HUES6 (cell line): ENCODE measurements around the gene MALRD1.
"Not testable (repeated sequence)": the region's sequence is repeated elsewhere in the genome, so short reads cannot be mapped to it uniquely, and the experiment has no call there.

Source experiments
- H3K27ac ChIP-seq: 2 replicates; pipeline ENCODE4 v1.7.0; 2013; ENCODE audit warnings: low read depth, mild to moderate bottlenecking, low read length, inconsistent platforms
- H3K27me3 ChIP-seq: 2 replicates; pipeline ENCODE4 v1.6.1; 2013; ENCODE audit warnings: low read length; ENCODE audit not compliant: control insufficient read depth, insufficient read depth
- H3K36me3 ChIP-seq: 2 replicates; pipeline ENCODE4 v1.6.1; 2013; ENCODE audit warnings: low read length; ENCODE audit not compliant: control insufficient read depth, insufficient read depth
- H3K4me1 ChIP-seq: 2 replicates; pipeline ENCODE4 v1.6.1; 2013; ENCODE audit warnings: low read length; ENCODE audit not compliant: control insufficient read depth, insufficient read depth
- H3K4me3 ChIP-seq: 2 replicates; pipeline ENCODE4 v1.5.1; 2013; ENCODE audit warnings: low read depth, low read length
- H3K9ac ChIP-seq: one replicate; pipeline ENCODE4 v1.6.1; 2013; ENCODE audit warnings: mild to moderate bottlenecking, low read length
- H3K9me3 ChIP-seq: 2 replicates; pipeline ENCODE4 v1.6.1; 2013; ENCODE audit warnings: low read depth, low read length; ENCODE audit not compliant: control insufficient read depth, insufficient read depth

The MALRD1 gene

GRCh38 chr10:19728964-19729363, 680.4 kb downstream of the MALRD1 start:
- Histone ChIP-seq H3K27me3 (no peaks in the 10 kb centered on the region), H3K9ac (no peak overlapping the region), H3K27ac (no peak overlapping the region), H3K9me3 (no peaks in the 10 kb centered on the region), H3K36me3 (no peaks in the 10 kb centered on the region), H3K4me3 (no peak overlapping the region), H3K4me1 (no peaks in the 10 kb centered on the region)

GRCh38 chr10:19730167-19730906, 681.7 kb downstream of the MALRD1 start:
- no peak overlapping the region for H3K9ac ChIP-seq
- no peak overlapping the region for H3K27ac ChIP-seq
- no peak overlapping the region for H3K4me3 ChIP-seq

DNA sequence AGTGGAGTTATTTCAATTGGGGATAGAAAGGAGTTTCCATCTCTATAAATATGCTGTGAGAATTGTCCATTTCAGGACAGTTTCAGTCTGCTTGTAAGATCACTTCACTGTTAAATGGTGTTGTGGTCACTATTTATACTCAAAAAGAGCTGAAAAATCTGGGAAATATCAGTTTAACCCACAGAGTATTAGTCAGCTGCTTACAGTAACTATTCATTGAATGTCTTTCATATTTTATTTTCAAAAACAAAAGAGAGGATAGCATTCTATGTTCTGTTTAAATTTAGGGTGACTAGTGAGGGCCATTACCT, 682.3 kb downstream of the MALRD1 start:
- Histone ChIP-seq H3K36me3 (no peaks in the 10 kb centered on the region), H3K4me1 (no peaks in the 10 kb centered on the region), H3K27me3 (no peaks in the 10 kb centered on the region), H3K4me3 (no peak overlapping the region), H3K9ac (no peak overlapping the region), H3K9me3 (no peaks in the 10 kb centered on the region), H3K27ac (no peak overlapping the region)

More at GRCh38 chr10:19730167-19730906, 681.7 kb downstream of the MALRD1 start:
- Histone ChIP-seq H3K9me3 (no peaks in the 10 kb centered on the region), H3K27me3 (no peaks in the 10 kb centered on the region), H3K36me3 (no peaks in the 10 kb centered on the region), H3K4me1 (no peaks in the 10 kb centered on the region)

- H3K9ac ChIP-seq = no peak overlapping the region
- H3K4me3 ChIP-seq = no peak overlapping the region
- H3K9me3 ChIP-seq = no peaks in the 10 kb centered on the region
- H3K27ac ChIP-seq = no peak overlapping the region
- no peaks in the 10 kb centered on the region for H3K4me1 ChIP-seq
- no peaks in the 10 kb centered on the region for H3K27me3 ChIP-seq
- H3K36me3 ChIP-seq = no peaks in the 10 kb centered on the region
Measured at GRCh38 chr10:19731560-19731959, 683.0 kb downstream of the MALRD1 start.

- Histone ChIP-seq H3K36me3 (no peaks in the 10 kb centered on the region), H3K27me3 (no peaks in the 10 kb centered on the region), H3K4me1 (no peaks in the 10 kb centered on the region), H3K27ac (no peak overlapping the region), H3K4me3 (no peak overlapping the region), H3K9me3 (no peaks in the 10 kb centered on the region; the same call in 1 of the 2 replicates), H3K9ac (no peak overlapping the region)
Measured at GRCh38 chr10:19738440-19738839, 689.8 kb downstream of the MALRD1 start.

DNA sequence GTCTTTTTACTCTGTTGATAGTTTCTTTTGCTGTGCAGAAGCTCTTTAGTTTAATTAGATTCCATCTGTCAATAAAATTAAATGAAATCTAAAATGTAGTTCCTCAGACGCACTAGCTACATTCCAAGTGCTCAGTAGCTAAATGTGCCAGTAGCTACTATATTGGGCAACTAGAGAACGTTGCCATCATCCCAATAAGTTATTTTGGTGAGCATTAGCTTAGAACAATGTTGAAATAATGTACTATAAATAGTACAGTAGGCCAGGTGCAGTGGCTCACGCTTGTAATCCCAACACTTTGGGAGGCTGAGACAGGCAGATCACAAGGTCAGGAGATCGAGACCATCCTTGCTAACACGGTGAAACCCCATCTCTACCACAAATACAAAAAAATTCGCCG, 690.6 kb downstream of the MALRD1 start:
- H3K27ac ChIP-seq, H3K36me3 ChIP-seq, H3K4me1 ChIP-seq: not testable (repeated sequence)

GRCh38 chr10:19742144-19742543, 693.5 kb downstream of the MALRD1 start:
- H3K4me3 ChIP-seq, H3K27ac ChIP-seq, H3K36me3 ChIP-seq, H3K9ac ChIP-seq, H3K4me1 ChIP-seq, H3K9me3 ChIP-seq, H3K27me3 ChIP-seq: not testable (repeated sequence)

More for the DNA sequence above, 690.6 kb downstream of the MALRD1 start:
- not testable (repeated sequence) for H3K27me3 ChIP-seq, H3K9ac ChIP-seq, H3K9me3 ChIP-seq, H3K4me3 ChIP-seq

GRCh38 chr10:19745672-19746071, 697.1 kb downstream of the MALRD1 start:
- Histone ChIP-seq H3K9ac (no peak overlapping the region), H3K9me3 (no peaks in the 10 kb centered on the region), H3K4me3 (no peak overlapping the region), H3K27ac (no peak overlapping the region), H3K27me3 (no peaks in the 10 kb centered on the region), H3K4me1 (no peaks in the 10 kb centered on the region), H3K36me3 (no peaks in the 10 kb centered on the region)

DNA sequence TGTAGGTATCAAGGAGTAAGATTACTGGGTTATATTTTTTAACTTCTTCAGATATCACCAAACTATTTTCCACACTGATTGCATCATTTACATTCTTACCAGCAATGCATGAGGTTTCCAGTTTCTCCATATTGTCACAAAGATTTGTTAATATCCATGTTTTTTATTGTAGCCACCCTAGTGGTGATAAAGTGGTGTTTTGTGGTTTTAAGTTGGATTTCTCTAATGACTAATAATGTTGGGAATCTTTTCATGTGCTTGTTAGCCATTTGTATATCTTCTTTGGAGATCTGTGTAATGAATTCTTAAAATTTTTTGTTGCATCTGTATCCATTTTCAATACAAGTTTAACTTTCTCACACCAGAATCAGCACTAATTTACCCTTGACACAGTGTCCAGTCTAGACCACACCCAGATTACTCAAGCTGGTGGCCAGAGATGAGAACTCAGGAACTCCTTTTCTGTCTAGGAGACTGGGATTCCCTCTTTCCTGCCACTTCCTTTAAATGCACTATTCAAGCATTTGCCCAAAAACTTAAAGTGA, 700.7 kb downstream of the MALRD1 start:
- H3K27ac ChIP-seq = no peak overlapping the region
- no peaks in the 10 kb centered on the region for H3K27me3 ChIP-seq
- no peaks in the 10 kb centered on the region for H3K36me3 ChIP-seq
- no peaks in the 10 kb centered on the region for H3K9me3 ChIP-seq
- H3K9ac ChIP-seq = no peak overlapping the region
- H3K4me3 ChIP-seq = no peak overlapping the region
- H3K4me1 ChIP-seq = no peaks in the 10 kb centered on the region

- no peak overlapping the region for H3K4me3 ChIP-seq
- no peak overlapping the region for H3K27ac ChIP-seq
- H3K9me3 ChIP-seq = no peaks in the 10 kb centered on the region
- H3K4me1 ChIP-seq = no peaks in the 10 kb centered on the region
- H3K36me3 ChIP-seq = no peaks in the 10 kb centered on the region
- H3K27me3 ChIP-seq = no peaks in the 10 kb centered on the region
- no peak overlapping the region for H3K9ac ChIP-seq
Measured at GRCh38 chr10:19750972-19751371, 702.4 kb downstream of the MALRD1 start.

- H3K36me3 ChIP-seq = no peaks in the 10 kb centered on the region
- no peak overlapping the region for H3K9ac ChIP-seq
- no peaks in the 10 kb centered on the region for H3K27me3 ChIP-seq
- no peak overlapping the region for H3K4me3 ChIP-seq
- H3K4me1 ChIP-seq = no peaks in the 10 kb centered on the region
- no peaks in the 10 kb centered on the region for H3K9me3 ChIP-seq
- H3K27ac ChIP-seq = no peak overlapping the region
Measured at GRCh38 chr10:19756919-19757318, 708.3 kb downstream of the MALRD1 start.
